ENCODE measurements around the gene RIPOR2. TPM values are rescaled to one million over a fixed set of nuclear protein-coding genes. Genes with fewer than 3 reads are reported as not detected.

The RIPOR2 gene
- total and polyA plus RNA-seq, 7 experiments from 2014 or later, result 246 to 813 (median 532) TPM

DNA sequence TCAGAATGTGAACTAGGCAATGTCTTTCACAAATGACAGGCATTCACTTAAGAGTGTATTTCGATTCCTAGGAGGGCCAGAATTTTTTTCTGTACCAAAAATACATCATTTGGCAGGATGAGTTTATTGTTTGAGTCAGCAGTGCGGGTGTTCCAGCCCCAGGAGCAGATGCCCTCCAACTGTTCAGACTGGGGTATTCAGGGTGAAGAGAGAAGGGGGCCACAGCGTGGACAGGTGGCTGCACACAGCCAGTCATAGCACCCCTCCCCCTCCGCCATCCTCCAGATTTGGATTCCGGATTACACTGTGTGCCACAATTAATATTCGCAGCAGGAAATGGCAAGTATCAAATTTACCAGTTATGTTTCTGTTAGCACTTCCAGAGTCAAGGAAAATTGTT is 38.6 kb downstream of the RIPOR2 start:
- Histone ChIP-seq H3K9me3 (ENCODE audit: control insufficient read depth in 2 of 3, low read length in 3 of 3) (no peaks in the 10 kb centered on the region), H3K4me1 (ENCODE audit: control insufficient read depth in 2 of 2, insufficient read depth in 2 of 2, low read length in 2 of 2) (peaks cover 58 to 80% of the 10 kb centered on the region in 2 donors), H3K27me3 (ENCODE audit: control insufficient read depth in 2 of 2, insufficient read depth in 2 of 2, low read length in 2 of 2) (no peaks in the 10 kb centered on the region), H3K27ac (ENCODE audit: low read depth, low read length) (peak overlapping the region; percentile 37), H3K4me3 (ENCODE audit: low read length) (no peak overlapping the region), H3K36me3 (ENCODE audit: control insufficient read depth in 2 of 3, insufficient read depth in 3 of 3, low read length in 3 of 3) (peaks cover 6 to 11% (median 6%) of the 10 kb centered on the region in 3 experiments)
- POLR2A ChIA-PET, result no interaction called here
- H3K9me3 Mint-ChIP-seq, result peaks cover 0 to 1% (median 0%) of the 10 kb centered on the region in 11 donors
- no peak for ATAC-seq
- peaks cover 68 to 99% (median 91%) of the 10 kb centered on the region in 7 donors for H3K4me1 Mint-ChIP-seq
- H3K36me3 Mint-ChIP-seq, result peaks cover 7 to 68% (median 54%) of the 10 kb centered on the region in 5 donors
- CTCF ChIA-PET, result no interaction called here
- intact Hi-C loops (cut with micrococcal nuclease), result loop anchor here in 1 of 2 donors (5.0 kb wide), 1 partner anchor 35 kb away; no protein-coding TSS in a partner anchor
- H3K4me3 Mint-ChIP-seq, result peak overlapping the region in 6 of 10 donors; percentile 26 to 97 (median 50)
- no peak for DNase-seq
- H3K27me3 Mint-ChIP-seq, result no peaks in the 10 kb centered on the region
- H3K27ac Mint-ChIP-seq, result peak overlapping the region in 8 of 9 donors; percentile 51 to 99 (median 90)

DNA sequence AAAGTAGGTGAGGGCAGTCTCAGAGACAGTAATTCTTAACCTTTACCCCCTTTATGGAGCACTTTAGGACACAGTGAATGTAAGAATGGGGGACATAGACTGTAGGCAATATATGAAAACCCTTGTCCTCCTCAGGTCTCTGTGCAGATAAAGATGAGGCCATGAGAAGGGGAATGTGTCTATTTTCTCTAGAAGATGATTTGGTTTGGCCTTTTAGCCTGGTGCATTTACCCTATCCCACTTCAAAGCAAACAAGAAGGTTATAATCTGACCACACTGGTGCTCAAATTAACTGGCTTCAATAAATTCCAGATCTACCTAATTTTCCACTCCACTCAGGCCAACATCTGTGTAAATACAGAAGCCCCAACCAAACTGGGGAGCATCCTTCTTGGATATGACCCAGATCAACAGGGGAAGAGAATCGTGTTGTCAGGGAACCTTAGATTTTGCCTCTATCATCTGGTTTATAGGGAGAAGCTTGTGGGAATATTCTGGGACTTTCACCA is 42.4 kb downstream of the RIPOR2 start:
- no peaks in the 10 kb centered on the region for H3K27me3 Mint-ChIP-seq
- DNase-seq, result no peak
- peaks cover 48 to 96% (median 89%) of the 10 kb centered on the region in 7 donors for H3K4me1 Mint-ChIP-seq
- intact Hi-C loops (cut with micrococcal nuclease), result no loop called here
- H3K9me3 ChIP-seq (ENCODE audit: control insufficient read depth in 2 of 3, low read length in 3 of 3), result no peaks in the 10 kb centered on the region
- ATAC-seq, result no peak
- no peaks in the 10 kb centered on the region for H3K27me3 ChIP-seq (ENCODE audit: control insufficient read depth in 2 of 2, insufficient read depth in 2 of 2, low read length in 2 of 2)
- peak overlapping the region in 9 of 10 donors; percentile 8 to 97 (median 58) for H3K4me3 Mint-ChIP-seq
- POLR2A ChIA-PET, result interaction anchor here (0.8 to 1.8 kb wide), 3 partner anchors 9 to 13 kb away, joined by 3 to 5 read pairs (median 4); no protein-coding TSS in a partner anchor
- CTCF ChIA-PET, result no interaction called here
- peaks cover 39 to 61% of the 10 kb centered on the region in 2 donors for H3K4me1 ChIP-seq (ENCODE audit: control insufficient read depth in 2 of 2, insufficient read depth in 2 of 2, low read length in 2 of 2)
- peaks cover 0 to 48% (median 37%) of the 10 kb centered on the region in 5 donors for H3K36me3 Mint-ChIP-seq
- peaks cover 3 to 16% (median 7%) of the 10 kb centered on the region in 3 experiments for H3K36me3 ChIP-seq (ENCODE audit: control insufficient read depth in 2 of 3, insufficient read depth in 3 of 3, low read length in 3 of 3)
- peak overlapping the region in 8 of 9 donors; percentile 78 to 98 (median 90) for H3K27ac Mint-ChIP-seq
- H3K9me3 Mint-ChIP-seq, result peaks cover 0 to 1% (median 0%) of the 10 kb centered on the region in 11 donors
- H3K27ac ChIP-seq (ENCODE audit: low read depth, low read length), result peak overlapping the region; percentile 60
- no peak overlapping the region for H3K4me3 ChIP-seq (ENCODE audit: low read length)

DNA sequence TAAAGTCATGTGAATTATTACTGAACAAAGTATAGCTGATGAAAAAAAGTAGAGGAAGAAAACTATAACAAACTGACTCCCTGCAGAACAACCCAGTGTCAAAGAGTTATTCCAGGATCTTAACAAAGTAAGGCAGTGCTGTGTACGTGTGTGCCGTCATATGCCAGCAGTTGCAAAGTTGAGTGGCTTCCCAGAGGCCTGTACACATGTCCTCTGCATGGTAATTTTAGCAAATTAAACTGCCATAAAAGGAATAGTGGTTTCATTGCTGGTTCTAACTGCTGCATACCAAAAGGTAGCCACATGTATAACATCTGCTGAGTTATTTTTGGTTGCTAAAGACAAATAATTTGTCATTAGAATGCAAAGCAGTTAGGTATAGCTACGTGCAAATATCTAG is 44.8 kb downstream of the RIPOR2 start:
- Histone ChIP-seq H3K27me3 (ENCODE audit: control insufficient read depth in 2 of 2, insufficient read depth in 2 of 2, low read length in 2 of 2) (no peaks in the 10 kb centered on the region), H3K4me3 (ENCODE audit: low read length) (no peak overlapping the region), H3K36me3 (ENCODE audit: control insufficient read depth in 2 of 3, insufficient read depth in 3 of 3, low read length in 3 of 3) (peaks cover 3 to 16% (median 10%) of the 10 kb centered on the region in 3 experiments), H3K27ac (ENCODE audit: low read depth, low read length) (peak overlapping the region; percentile 60), H3K4me1 (ENCODE audit: control insufficient read depth in 2 of 2, insufficient read depth in 2 of 2, low read length in 2 of 2) (peaks cover 56 to 72% of the 10 kb centered on the region in 2 donors), H3K9me3 (ENCODE audit: control insufficient read depth in 2 of 3, low read length in 3 of 3) (no peaks in the 10 kb centered on the region)
- intact Hi-C loops (cut with micrococcal nuclease), result loop anchor here in 1 of 2 donors (1.0 kb wide), 2 partner anchors 8 kb away; no protein-coding TSS in a partner anchor
- Mint-ChIP-seq H3K4me3 (peak overlapping the region in 9 of 10 donors; percentile 11 to 97 (median 48)), H3K27me3 (no peaks in the 10 kb centered on the region), H3K27ac (peak overlapping the region in 8 of 9 donors; percentile 30 to 98 (median 88)), H3K4me1 (peaks cover 58 to 97% (median 90%) of the 10 kb centered on the region in 7 donors), H3K36me3 (peaks cover 0 to 47% (median 40%) of the 10 kb centered on the region in 5 donors), H3K9me3 (peaks cover 0 to 1% (median 0%) of the 10 kb centered on the region in 11 donors)
- CTCF ChIA-PET, result interaction anchor here (0.6 to 0.8 kb wide), 2 partner anchors 19 to 35 kb away, joined by 3 to 4 read pairs; no protein-coding TSS in a partner anchor
- no peak for DNase-seq
- POLR2A ChIA-PET, result interaction anchor here (0.7 to 1.6 kb wide), 7 partner anchors 9 to 27 kb away, joined by 3 to 5 read pairs (median 4); no protein-coding TSS in a partner anchor
- ATAC-seq, result no peak

DNA sequence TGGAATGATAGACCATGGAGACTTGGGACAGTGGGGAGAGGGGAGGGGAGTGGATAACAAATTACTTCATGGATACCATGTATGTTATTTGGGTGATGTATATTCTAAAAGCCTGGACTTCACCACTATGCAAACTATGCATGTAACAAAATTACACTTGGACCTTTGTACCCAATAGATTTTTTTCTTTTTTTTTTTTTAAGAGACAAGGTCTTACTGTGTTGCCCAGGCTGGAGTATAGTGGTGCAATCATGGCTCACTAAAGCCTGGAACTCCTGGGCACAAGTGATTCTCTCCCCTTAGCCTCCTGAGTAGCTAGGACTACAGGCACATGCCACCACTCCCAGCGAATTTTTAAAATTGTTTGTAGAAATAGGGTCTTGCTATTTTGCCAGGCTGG is 45.3 kb downstream of the RIPOR2 start:
- Histone ChIP-seq H3K27ac (ENCODE audit: low read depth, low read length) (peak overlapping the region; percentile 60), H3K4me3 (ENCODE audit: low read length) (no peak overlapping the region), H3K36me3 (ENCODE audit: control insufficient read depth in 2 of 3, insufficient read depth in 3 of 3, low read length in 3 of 3) (peaks cover 3 to 16% (median 10%) of the 10 kb centered on the region in 3 experiments), H3K9me3 (ENCODE audit: control insufficient read depth in 2 of 3, low read length in 3 of 3) (no peaks in the 10 kb centered on the region), H3K27me3 (ENCODE audit: control insufficient read depth in 2 of 2, insufficient read depth in 2 of 2, low read length in 2 of 2) (no peaks in the 10 kb centered on the region), H3K4me1 (ENCODE audit: control insufficient read depth in 2 of 2, insufficient read depth in 2 of 2, low read length in 2 of 2) (peaks cover 56 to 73% of the 10 kb centered on the region in 2 donors)
- peaks cover 0 to 45% (median 41%) of the 10 kb centered on the region in 5 donors for H3K36me3 Mint-ChIP-seq
- ATAC-seq (no peak), DNase-seq (no peak)
- peak overlapping the region in 9 of 10 donors; percentile 27 to 97 (median 60) for H3K4me3 Mint-ChIP-seq
- H3K27ac Mint-ChIP-seq, result peak overlapping the region in 7 of 9 donors; percentile 78 to 98 (median 92)
- peaks cover 61 to 96% (median 91%) of the 10 kb centered on the region in 7 donors for H3K4me1 Mint-ChIP-seq
- intact Hi-C loops (cut with micrococcal nuclease), result no loop called here
- POLR2A ChIA-PET, result interaction anchor here (1.0 to 1.5 kb wide), 2 partner anchors 14 to 18 kb away, joined by 3 to 4 read pairs; no protein-coding TSS in a partner anchor
- CTCF ChIA-PET, result interaction anchor here (0.8 kb wide), 1 partner anchor 18 kb away, joined by 4 read pairs; no protein-coding TSS in a partner anchor
- no peaks in the 10 kb centered on the region for H3K27me3 Mint-ChIP-seq
- peaks cover 0 to 1% (median 0%) of the 10 kb centered on the region in 11 donors for H3K9me3 Mint-ChIP-seq

DNA sequence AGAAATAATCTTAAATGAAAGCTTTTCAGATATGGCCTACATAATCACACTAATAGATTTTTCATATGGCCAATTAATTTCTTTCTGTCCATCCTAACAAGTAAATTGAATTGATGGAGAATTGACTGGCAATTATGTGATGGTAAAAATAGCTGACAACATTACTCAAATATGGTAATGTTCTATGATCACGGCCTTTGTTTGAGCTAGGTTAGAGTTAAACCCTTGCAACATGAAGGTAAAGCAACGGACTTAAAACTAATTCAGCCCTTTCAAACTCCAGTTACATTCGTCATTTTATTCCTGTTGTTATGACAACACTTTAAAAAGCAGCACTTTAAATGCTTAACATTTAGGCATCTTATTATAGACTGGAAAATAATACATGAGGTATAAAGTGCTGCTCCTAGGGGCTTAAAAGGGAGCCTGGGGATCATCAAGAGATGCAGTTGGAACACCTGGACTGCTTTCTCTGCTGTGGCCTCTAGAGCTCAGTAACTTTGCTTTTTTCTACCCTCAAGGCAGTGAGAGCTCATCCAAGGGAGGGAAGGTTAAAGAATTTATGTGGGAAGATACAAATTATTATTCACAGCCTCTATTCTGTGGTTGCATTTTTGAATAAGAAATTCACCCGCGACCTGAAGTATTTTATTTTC is 46.9 kb downstream of the RIPOR2 start:
- Histone ChIP-seq H3K4me1 (ENCODE audit: control insufficient read depth in 2 of 2, insufficient read depth in 2 of 2, low read length in 2 of 2) (peaks cover 52 to 63% of the 10 kb centered on the region in 2 donors), H3K27ac (ENCODE audit: low read depth, low read length) (peak overlapping the region; percentile 33), H3K9me3 (ENCODE audit: control insufficient read depth in 2 of 3, low read length in 3 of 3) (no peaks in the 10 kb centered on the region), H3K27me3 (ENCODE audit: control insufficient read depth in 2 of 2, insufficient read depth in 2 of 2, low read length in 2 of 2) (no peaks in the 10 kb centered on the region), H3K4me3 (ENCODE audit: low read length) (no peak overlapping the region), H3K36me3 (ENCODE audit: control insufficient read depth in 2 of 3, insufficient read depth in 3 of 3, low read length in 3 of 3) (peaks cover 0 to 20% (median 10%) of the 10 kb centered on the region in 3 experiments)
- Mint-ChIP-seq H3K4me3 (peak overlapping the region in 8 of 10 donors; percentile 0 to 73 (median 50)), H3K27me3 (no peaks in the 10 kb centered on the region), H3K36me3 (peaks cover 0 to 45% (median 36%) of the 10 kb centered on the region in 5 donors), H3K27ac (peak overlapping the region in 8 of 9 donors; percentile 62 to 94 (median 76)), H3K9me3 (peaks cover 0 to 1% (median 0%) of the 10 kb centered on the region in 11 donors), H3K4me1 (peaks cover 58 to 96% (median 90%) of the 10 kb centered on the region in 7 donors)
- ChIA-PET CTCF (interaction anchor here (0.7 to 2.4 kb wide), 12 partner anchors 10 to 268 kb away, joined by 3 to 9 read pairs (median 4); no protein-coding TSS in a partner anchor), POLR2A (interaction anchor here (0.6 to 2.8 kb wide), 13 partner anchors 9 to 585 kb away, joined by 3 to 22 read pairs (median 3); partner anchors contain the start of gene RIPOR2)
- intact Hi-C loops (cut with micrococcal nuclease), result loop anchor here in 1 of 2 donors (2.0 kb wide), 1 partner anchor 20 kb away; no protein-coding TSS in a partner anchor
- DNase-seq, result no peak
- ATAC-seq, result no peak
